Liver (tissue), 9 donors: Measurements from ENCODE around the gene KIFC1. TPM values are rescaled to one million over a fixed set of nuclear protein-coding genes. Genes with fewer than 3 reads are reported as not detected.

Experiments
- DNase-seq: peaks from one replicate; pipeline ENCODE4 v3.0.0-alpha.2; 2017; ENCODE audit warnings: low spot score
- H3K27ac ChIP-seq, 2 donors: one replicate each; pipeline ENCODE4 v1.7.0; 2013; ENCODE audit warnings: inconsistent platforms in 2 of 2, low read length in 2 of 2, control low read depth in 1 of 2, low read depth in 1 of 2, mild to moderate bottlenecking in 1 of 2
- H3K27me3 ChIP-seq, 4 donors: one replicate each; pipeline versions ENCODE4 v1.6.1 to v1.7.0; 2013; ENCODE audit warnings: low read length in 3 of 4, inconsistent platforms in 1 of 4, mild to moderate bottlenecking in 1 of 4, moderate library complexity in 1 of 4; ENCODE audit not compliant: control insufficient read depth in 4 of 4, insufficient read depth in 4 of 4
- H3K36me3 ChIP-seq, 4 donors: one replicate each; pipeline versions ENCODE4 v1.6.1 to v1.7.0; 2013; ENCODE audit warnings: low read length in 3 of 4, mild to moderate bottlenecking in 3 of 4, low read depth in 1 of 4, moderate library complexity in 1 of 4; ENCODE audit not compliant: control insufficient read depth in 4 of 4, insufficient read depth in 3 of 4
- H3K4me1 ChIP-seq, 4 donors: one replicate each; pipeline versions ENCODE4 v1.6.1 to v1.7.0; 2013; ENCODE audit warnings: low read length in 3 of 4, mild to moderate bottlenecking in 3 of 4, moderate library complexity in 1 of 4; ENCODE audit not compliant: control insufficient read depth in 4 of 4, insufficient read depth in 4 of 4
- H3K4me3 ChIP-seq, 3 donors: one replicate each; pipeline versions ENCODE4 v1.6.1 to v1.7.0; 2013; ENCODE audit warnings: low read length in 3 of 3, control low read depth in 1 of 3, low read depth in 1 of 3, mild to moderate bottlenecking in 1 of 3
- H3K9ac ChIP-seq, 2 donors: one replicate each; pipeline ENCODE4 v1.7.0; 2013; ENCODE audit warnings: low read length in 2 of 2, mild to moderate bottlenecking in 2 of 2, moderate library complexity in 2 of 2, control low read depth in 1 of 2, low read depth in 1 of 2
- H3K9me3 ChIP-seq, 4 donors: one replicate each; pipeline versions ENCODE4 v1.6.1 to v1.7.0; 2013; ENCODE audit warnings: low read length in 3 of 4; ENCODE audit not compliant: control insufficient read depth in 4 of 4
- EGR1 ChIP-seq, 2 donors: IDR thresholded peaks; 2 replicates each; pipeline ENCODE4 v1.6.1; 2016 to 2018; ENCODE audit warnings: antibody characterized with exemption in 2 of 2, low read depth in 2 of 2
- HNF4A ChIP-seq, 2 donors: conservative IDR thresholded peaks; 2 replicates each; pipeline ENCODE4 v1.6.1; 2016; ENCODE audit warnings: antibody characterized with exemption in 2 of 2, mild to moderate bottlenecking in 2 of 2
- JUND ChIP-seq, 2 donors: IDR thresholded peaks; 2 replicates each; pipeline ENCODE4 v1.6.1; 2016; ENCODE audit warnings: antibody characterized with exemption in 2 of 2
- RAD21 ChIP-seq, 2 donors: IDR thresholded peaks; 2 replicates each; pipeline ENCODE4 v1.6.1; 2016; ENCODE audit warnings: antibody characterized with exemption in 2 of 2, mild to moderate bottlenecking in 2 of 2
- SP1 ChIP-seq: IDR thresholded peaks from 2 replicates; pipeline ENCODE4 v1.6.1; 2018; ENCODE audit warnings: antibody characterized with exemption, mild to moderate bottlenecking
- TAF1 ChIP-seq: conservative IDR thresholded peaks from 2 replicates; pipeline ENCODE4 v1.6.1; 2016; ENCODE audit warnings: antibody characterized with exemption, mild to moderate bottlenecking
- WGBS: extraction: QIAGEN DNeasy Blood & Tissue Kit; methylation state at CpG from one replicate; pipeline ENCODE4 v1.1.7; 2013; 5-methylcytosine and 5-hydroxymethylcytosine counted together
- polyA plus RNA-seq, 2 donors: library from polyadenylated mRNA; stranded (reverse) in 1 of 2; unstranded in 1 of 2; fragments of 200-250 nt in 1 of 2; fragments of >200 nt in 1 of 2; fragmentation: Nextera tagmentation in 1 of 2; extraction: Ambion mirVana in 1 of 2; gene quantifications; one replicate each; pipeline versions ENCODE4 v1.2.1 to v1.2.3, GENCODE V29; 2013 to 2015
- total RNA-seq, 2 donors: library from RNA; depleted of rRNA; stranded (reverse); fragments of >200 nt; gene quantifications; one replicate each; pipeline ENCODE4 v1.2.3, GENCODE V29; 2014
- TF ChIP-seq, protein P1 (sequence below): IDR thresholded peaks from 2 replicates; pipeline ENCODE4 v1.6.1; 2016; ENCODE audit warnings: antibody characterized with exemption
- TF ChIP-seq, protein P2 (sequence below): IDR thresholded peaks from 2 replicates; pipeline ENCODE4 v1.6.1; 2016; ENCODE audit warnings: antibody characterized with exemption, mild to moderate bottlenecking
- TF ChIP-seq, protein P3 (sequence below): IDR thresholded peaks from 2 replicates; pipeline ENCODE4 v1.6.1; 2016; ENCODE audit warnings: antibody characterized with exemption
- TF ChIP-seq, protein P4 (sequence below): fragments of 150-350 bp; IDR thresholded peaks from 2 replicates; pipeline ENCODE4 v1.5.1; 2017; ENCODE audit warnings: improper control_type of control experiment, low read depth, low read length; ENCODE audit not compliant: missing input control
- donor health status: healthy.
- donor health status: healthy.
- donor health status: healthy.
- donor health status: healthy.
- donor health status: healthy.

KIFC1 gene
- total and polyA plus RNA-seq, 4 donors = 0.08 to 30.0 (median 1.3) TPM

DNA sequence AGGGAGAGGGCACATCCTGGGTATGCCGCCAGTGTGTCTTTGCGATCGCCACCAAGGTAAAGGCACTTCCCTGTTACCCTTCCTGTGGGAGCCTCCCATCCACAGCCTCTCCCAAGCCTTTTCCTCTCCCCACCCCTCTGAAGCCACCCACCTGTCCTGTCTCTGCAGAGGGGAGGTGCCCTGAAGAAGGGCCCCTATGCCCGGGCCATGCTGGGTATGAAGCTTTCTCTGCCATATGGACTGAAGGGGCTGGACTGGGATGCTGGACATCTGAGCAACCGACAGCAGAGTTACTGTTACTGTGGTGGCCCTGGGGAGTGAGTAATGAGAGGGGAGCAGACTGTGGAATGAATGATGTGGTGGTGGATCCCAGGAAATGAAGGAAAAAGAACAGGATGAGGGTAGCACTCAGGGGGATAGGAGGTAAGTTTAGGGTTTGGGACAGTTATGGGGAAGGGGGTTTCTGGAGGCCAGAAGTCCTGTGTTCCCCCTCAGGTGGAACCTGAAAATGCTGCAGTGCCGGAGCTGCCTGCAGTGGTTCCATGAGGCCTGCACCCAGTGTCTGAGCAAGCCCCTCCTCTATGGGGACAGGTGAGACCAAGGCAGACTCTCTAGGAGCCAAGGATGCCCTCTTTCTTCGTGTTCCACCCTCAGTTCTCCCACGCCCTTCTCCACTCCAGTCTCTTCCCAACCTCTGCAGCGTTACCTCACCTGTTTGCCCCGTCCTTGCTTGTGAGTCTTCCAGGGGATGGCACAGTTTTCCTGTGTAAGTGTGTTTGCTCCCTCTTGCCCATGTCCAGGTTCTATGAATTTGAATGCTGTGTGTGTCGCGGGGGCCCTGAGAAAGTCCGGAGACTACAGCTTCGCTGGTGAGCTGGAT is 21.9 kb downstream of the KIFC1 start:
- H3K36me3 ChIP-seq = peaks cover 8 to 31% (median 19%) of the 10 kb centered on the region in 4 donors
- no peaks in the 10 kb centered on the region for H3K27me3 ChIP-seq
- no peak overlapping the region for H3K27ac ChIP-seq
- no peak overlapping the region for H3K9ac ChIP-seq
- peaks cover 13 to 42% (median 30%) of the 10 kb centered on the region in 4 donors for H3K4me1 ChIP-seq
- no peak overlapping the region for H3K4me3 ChIP-seq
- TF ChIP-seq SP1 = no peak
- TF ChIP-seq, protein P1, sequence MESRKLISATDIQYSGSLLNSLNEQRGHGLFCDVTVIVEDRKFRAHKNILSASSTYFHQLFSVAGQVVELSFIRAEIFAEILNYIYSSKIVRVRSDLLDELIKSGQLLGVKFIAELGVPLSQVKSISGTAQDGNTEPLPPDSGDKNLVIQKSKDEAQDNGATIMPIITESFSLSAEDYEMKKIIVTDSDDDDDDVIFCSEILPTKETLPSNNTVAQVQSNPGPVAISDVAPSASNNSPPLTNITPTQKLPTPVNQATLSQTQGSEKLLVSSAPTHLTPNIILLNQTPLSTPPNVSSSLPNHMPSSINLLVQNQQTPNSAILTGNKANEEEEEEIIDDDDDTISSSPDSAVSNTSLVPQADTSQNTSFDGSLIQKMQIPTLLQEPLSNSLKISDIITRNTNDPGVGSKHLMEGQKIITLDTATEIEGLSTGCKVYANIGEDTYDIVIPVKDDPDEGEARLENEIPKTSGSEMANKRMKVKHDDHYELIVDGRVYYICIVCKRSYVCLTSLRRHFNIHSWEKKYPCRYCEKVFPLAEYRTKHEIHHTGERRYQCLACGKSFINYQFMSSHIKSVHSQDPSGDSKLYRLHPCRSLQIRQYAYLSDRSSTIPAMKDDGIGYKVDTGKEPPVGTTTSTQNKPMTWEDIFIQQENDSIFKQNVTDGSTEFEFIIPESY = no peak
- TF ChIP-seq JUND (IDR thresholded peaks at IDR 0.05) = no peak
- TF ChIP-seq, protein P2, sequence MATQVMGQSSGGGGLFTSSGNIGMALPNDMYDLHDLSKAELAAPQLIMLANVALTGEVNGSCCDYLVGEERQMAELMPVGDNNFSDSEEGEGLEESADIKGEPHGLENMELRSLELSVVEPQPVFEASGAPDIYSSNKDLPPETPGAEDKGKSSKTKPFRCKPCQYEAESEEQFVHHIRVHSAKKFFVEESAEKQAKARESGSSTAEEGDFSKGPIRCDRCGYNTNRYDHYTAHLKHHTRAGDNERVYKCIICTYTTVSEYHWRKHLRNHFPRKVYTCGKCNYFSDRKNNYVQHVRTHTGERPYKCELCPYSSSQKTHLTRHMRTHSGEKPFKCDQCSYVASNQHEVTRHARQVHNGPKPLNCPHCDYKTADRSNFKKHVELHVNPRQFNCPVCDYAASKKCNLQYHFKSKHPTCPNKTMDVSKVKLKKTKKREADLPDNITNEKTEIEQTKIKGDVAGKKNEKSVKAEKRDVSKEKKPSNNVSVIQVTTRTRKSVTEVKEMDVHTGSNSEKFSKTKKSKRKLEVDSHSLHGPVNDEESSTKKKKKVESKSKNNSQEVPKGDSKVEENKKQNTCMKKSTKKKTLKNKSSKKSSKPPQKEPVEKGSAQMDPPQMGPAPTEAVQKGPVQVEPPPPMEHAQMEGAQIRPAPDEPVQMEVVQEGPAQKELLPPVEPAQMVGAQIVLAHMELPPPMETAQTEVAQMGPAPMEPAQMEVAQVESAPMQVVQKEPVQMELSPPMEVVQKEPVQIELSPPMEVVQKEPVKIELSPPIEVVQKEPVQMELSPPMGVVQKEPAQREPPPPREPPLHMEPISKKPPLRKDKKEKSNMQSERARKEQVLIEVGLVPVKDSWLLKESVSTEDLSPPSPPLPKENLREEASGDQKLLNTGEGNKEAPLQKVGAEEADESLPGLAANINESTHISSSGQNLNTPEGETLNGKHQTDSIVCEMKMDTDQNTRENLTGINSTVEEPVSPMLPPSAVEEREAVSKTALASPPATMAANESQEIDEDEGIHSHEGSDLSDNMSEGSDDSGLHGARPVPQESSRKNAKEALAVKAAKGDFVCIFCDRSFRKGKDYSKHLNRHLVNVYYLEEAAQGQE = no peak
- no peak for TF ChIP-seq TAF1
- TF ChIP-seq EGR1 (IDR thresholded peaks at IDR 0.05; ENCODE audit: low read depth in 2 of 2) = no peak
- TF ChIP-seq, protein P3, sequence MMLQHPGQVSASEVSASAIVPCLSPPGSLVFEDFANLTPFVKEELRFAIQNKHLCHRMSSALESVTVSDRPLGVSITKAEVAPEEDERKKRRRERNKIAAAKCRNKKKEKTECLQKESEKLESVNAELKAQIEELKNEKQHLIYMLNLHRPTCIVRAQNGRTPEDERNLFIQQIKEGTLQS = no peak
- TF ChIP-seq, protein P4, sequence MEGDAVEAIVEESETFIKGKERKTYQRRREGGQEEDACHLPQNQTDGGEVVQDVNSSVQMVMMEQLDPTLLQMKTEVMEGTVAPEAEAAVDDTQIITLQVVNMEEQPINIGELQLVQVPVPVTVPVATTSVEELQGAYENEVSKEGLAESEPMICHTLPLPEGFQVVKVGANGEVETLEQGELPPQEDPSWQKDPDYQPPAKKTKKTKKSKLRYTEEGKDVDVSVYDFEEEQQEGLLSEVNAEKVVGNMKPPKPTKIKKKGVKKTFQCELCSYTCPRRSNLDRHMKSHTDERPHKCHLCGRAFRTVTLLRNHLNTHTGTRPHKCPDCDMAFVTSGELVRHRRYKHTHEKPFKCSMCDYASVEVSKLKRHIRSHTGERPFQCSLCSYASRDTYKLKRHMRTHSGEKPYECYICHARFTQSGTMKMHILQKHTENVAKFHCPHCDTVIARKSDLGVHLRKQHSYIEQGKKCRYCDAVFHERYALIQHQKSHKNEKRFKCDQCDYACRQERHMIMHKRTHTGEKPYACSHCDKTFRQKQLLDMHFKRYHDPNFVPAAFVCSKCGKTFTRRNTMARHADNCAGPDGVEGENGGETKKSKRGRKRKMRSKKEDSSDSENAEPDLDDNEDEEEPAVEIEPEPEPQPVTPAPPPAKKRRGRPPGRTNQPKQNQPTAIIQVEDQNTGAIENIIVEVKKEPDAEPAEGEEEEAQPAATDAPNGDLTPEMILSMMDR = no peak
- no peak for TF ChIP-seq HNF4A (conservative IDR thresholded peaks at IDR 0.05)
- no peak for DNase-seq
- no peaks in the 10 kb centered on the region for H3K9me3 ChIP-seq
- WGBS = 92% methylated on average over 14 of the region's 14 CpGs

DNA sequence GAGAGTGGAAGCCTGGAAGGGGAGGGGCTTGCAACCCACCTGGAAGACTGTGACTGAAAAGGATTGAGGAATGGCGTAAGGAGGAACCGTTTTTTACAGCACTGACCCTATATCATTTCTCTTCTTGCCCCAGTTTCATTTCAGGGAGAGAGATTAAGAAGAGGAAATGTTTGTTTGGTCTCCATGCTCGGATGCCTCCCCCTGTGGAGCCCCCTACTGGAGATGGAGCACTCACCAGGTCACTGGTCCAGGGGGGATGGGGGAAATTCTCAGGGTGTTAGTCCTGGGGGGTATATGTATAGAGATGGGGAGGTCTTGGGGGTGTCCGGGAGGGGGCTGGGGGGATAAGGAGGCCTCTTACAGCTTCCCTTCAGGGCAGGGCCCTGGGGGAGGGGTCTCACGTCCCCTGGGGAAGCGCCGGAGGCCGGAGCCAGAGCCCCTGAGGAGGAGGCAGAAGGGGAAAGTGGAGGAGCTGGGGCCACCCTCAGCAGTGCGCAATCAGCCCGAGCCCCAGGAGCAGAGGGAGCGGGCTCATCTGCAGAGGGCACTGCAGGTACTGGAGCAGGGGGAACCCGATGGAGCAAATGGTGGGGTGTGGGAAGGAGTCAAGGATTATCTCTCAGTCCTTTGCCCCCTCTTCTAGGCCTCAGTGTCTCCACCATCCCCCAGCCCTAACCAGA is 23.1 kb downstream of the KIFC1 start:
- no peaks in the 10 kb centered on the region for H3K27me3 ChIP-seq
- no peak overlapping the region for H3K4me3 ChIP-seq
- no peak for TF ChIP-seq RAD21 (IDR thresholded peaks at IDR 0.05)
- peaks cover 17 to 45% (median 30%) of the 10 kb centered on the region in 4 donors for H3K4me1 ChIP-seq
- H3K36me3 ChIP-seq = peaks cover 8 to 31% (median 19%) of the 10 kb centered on the region in 4 donors
- WGBS = 80% methylated on average over 12 of the region's 12 CpGs
- H3K9me3 ChIP-seq = no peaks in the 10 kb centered on the region
- H3K27ac ChIP-seq = no peak overlapping the region
- DNase-seq = no peak
- no peak overlapping the region for H3K9ac ChIP-seq
